ENCODE results near the gene CRK.

CRK gene

DNA sequence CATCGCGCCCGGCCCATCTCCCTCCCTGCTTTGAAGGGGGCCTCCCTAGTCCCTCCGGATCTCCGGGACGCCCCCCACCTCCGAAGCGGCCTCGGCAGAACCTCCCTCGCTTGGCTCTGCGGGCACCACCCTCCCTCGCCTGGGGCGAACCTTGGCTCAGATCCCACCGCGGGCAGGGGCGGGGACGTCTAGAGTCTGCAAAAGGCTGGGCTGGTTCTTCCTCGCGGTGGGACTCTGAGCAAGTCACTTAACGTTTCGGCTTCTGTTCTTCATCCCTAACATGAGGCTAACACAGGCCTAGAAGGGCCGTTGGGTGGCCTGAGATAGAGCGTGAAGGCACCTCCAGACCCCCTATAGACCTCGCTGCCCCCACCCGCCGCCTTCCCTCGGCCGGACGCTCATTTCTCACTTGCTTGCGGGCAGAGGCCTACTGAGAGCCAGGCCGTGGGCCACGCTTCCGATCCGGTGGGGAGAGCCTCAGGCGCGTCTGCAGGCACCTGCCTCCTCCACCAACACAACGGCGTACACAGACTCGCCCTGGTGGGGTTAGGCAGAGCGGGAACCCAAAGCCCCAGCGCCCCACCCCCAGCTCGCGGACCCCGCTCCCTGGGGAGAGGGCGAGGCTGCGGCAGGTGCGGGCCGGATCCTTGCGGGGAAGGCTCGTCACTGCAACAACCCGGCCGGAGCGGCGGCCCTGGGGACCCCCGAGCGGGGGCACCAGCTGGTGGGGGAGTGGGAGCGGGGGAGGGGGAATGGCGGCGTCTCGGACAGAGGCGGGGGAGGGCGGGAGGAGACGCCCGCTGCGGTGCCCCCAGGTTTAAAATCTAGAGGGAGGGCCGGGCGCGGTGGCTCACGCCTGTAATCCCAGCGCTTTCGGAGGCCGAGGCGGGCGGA lies 31.0 kb upstream of the CRK start:
- peak; percentile 85 for DNase-seq (ENCODE audit: low spot score)

DNA sequence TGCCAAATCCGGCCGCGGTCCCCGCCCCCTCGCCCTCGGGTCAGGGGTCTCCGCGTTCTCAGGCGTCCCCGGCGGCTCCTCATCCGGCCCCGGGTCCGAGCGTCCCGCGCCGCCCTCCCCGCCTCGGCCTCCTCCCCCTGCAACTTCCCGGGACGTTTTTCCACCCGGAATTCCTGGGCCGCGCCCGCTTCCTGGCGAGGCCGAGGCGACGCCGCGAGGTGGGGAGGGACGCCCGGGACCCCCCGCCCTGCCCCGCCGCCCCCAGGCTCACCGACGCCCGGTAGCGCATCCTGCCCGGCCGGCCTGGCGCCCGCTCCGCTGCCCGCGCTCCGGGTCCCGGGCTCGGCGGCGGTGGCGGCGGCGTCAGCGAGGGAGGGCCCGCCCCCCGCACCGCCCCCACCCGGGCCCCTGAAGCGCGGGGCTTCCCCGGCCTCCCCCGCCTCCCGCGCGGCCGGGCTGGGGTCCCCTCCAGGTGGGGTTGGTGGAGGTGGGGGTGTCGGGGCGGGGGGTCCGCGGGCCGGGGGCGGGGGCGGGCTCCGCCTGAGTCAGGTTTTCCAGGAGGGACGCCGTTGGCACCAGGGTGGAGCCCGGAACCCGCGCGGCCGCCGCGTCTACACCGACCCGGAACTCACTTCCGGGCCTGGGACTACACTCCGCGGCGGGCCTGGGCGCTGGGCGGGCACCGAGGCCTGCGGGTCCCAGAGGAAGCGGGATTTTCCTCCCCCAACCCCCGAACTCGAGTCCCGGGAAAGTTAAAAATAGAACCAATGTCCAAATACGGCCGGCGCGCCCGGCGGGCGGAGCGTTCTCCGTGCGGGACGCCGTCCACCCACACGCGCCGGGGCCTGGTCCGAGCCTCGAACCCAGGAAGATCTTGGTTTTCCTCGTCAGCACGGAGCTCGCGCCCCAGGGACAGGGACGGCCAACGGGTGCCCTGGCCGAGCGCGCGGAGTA lies 29.7 kb upstream of the CRK start:
- DNase-seq (ENCODE audit: low spot score) = peak; percentile 81

- no peak for DNase-seq (ENCODE audit: low spot score)
These were observed 28.8 kb upstream of the CRK start for GRCh38 chr17:1484676-1485422.

DNA sequence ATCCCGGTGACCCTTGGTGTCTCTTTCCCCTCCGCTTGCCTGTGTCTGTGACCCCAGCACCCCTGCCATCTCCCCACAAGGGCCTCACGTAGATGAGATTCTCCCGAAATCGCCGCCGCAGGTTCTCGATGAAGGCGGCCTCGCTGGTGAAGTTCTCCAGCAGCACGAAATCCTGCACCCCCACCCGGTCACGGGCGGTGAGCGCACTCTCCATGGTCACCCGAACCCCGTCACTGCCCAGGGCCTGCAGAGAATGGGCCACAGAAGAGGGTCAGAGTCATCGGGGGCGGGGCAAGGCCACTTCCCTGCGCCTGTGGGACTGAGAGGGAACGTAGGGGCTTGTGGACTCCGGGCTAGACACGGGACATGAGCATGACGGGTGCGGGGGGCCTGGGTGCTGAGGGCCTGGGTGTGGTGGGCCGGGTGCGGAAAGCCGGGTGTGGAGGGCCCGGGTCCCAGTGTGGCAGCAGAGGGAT lies 28.1 kb upstream of the CRK start:
- DNase-seq (ENCODE audit: low spot score) = no peak

DNA sequence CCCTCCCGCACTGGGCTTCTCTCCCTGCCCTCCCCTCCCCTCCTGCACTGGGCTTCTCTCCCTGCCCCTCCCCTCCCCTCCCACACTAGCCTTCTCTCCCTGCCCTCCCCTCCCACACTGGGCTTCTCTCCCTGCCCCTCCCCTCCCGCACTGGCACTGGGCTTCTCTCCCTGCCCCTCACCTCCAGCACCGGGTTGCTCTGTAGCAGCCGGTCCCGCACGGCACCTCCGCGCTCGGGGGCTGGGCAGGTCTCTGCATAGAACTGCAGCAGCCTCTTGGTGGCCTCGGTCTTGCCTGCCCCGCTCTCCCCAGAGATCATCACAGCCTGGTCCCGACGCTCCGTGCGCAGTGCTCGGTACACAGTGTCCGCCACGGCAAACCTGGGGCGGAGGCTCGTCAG lies 26.6 kb upstream of the CRK start:
- DNase-seq (ENCODE audit: low spot score) = no peak

DNA sequence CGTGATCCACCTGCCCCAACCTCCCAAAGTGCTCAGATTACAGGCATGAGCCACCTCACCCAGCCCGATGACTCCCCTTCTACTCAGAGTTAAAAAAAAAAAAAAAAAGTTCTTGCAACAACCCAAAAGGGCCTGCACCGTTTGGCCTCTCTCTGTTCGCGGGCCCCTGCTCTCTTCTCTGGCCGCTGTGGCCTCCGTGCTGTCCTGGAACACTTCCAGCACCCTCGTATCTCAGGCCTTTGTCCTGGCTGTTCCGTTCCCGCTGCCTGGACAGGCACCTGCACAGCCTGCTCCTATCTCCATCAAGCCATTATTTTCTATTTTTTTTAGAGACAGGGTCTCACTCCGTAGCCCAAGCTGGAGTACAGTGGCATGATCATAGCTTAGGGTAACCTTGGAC lies 25.7 kb upstream of the CRK start:
- no peak for DNase-seq (ENCODE audit: low spot score)

DNA sequence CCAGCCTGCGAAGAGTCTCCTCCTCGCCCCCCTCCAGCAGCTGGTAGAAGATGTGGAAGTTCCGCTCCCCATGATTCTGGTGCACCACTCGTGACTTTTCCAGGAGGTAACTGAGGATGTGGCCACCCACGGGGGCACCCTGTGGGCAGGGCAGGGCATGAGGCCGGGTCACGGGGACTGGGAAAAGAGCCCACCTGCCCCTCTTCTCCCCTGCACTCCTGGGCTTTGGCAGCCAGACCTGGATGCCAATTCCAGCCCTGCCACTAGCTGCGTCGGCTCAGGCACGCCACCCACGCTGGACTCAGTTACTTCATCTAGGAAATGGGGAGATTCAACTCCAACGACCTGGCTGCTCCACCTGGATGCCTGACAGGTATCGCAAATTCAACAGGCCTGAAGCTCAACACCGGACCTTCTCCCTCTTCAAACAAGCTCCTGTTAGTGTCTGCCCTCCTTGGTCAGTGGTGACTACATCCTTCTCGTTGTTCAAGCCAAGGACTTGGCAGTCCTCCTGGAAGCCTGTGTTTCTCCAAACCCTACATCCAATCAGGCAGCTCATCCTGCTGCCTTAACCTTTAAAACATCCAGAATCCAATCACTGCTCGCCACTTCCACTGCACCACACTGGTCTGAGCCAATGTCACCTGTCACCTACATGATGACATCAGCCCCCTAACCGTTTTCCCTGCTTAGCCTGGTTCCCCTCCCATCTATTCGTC lies 24.9 kb upstream of the CRK start:
- DNase-seq (ENCODE audit: low spot score) = no peak

- DNase-seq (ENCODE audit: low spot score) = no peak
These were observed 22.4 kb upstream of the CRK start for GRCh38 chr17:1478418-1478817.

DNA sequence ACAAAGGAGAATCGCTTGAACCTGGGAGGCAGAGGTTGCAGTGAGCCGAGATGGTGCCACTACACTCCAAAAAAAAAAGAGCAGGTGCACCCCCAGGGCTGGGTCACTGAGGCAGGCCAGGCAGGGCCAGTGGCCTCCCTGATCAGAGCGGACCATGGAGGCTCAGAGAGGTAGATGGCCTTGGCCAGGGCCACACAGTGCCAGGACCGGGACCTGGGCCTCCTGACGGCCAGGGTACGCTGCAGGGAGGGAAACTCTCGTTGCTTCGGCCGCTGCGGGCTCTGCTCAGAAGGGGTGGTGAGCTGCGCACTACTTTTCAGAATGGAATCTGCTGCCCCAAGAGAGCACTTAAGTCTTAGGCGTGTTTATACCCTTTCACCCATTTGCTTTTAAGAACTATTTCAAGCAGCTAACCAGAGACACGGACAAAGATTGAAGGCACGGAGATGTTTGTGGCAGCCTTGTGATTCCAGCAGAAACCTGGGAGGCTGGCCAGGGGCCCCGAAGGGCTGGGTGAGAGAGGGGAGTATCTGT lies 19.4 kb upstream of the CRK start:
- no peak for DNase-seq (ENCODE audit: low spot score)

- no peak for DNase-seq (ENCODE audit: low spot score)
These were observed 18.6 kb upstream of the CRK start for GRCh38 chr17:1474402-1475189.

DNA sequence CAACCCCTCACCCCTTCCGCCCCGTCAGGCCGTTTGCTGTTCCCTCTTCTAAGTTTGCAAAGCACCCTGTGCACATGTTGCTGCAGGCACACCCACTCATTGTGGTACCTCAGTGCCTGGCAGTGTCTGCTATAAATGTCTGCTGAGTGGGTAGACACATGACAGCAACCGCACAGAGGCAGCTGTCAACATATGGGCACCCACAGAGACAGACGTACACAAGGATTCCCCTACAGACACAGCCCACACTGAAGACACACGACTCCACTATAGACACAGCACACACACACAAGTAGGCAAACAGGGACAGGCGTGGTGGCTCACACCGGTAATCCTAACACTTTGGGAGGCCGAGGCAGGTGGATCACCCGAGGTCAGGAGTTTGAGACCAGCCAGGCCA lies 17.8 kb upstream of the CRK start:
- DNase-seq (ENCODE audit: low spot score) = no peak

GRCh38 chr17:1473170-1473569 lies 17.1 kb upstream of the CRK start:
- DNase-seq (ENCODE audit: low spot score) = no peak

- DNase-seq (ENCODE audit: low spot score) = no peak
These were observed 16.1 kb upstream of the CRK start for GRCh38 chr17:1471911-1472821.

GRCh38 chr17:1471490-1471889 lies 15.5 kb upstream of the CRK start:
- DNase-seq (ENCODE audit: low spot score) = no peak

DNA sequence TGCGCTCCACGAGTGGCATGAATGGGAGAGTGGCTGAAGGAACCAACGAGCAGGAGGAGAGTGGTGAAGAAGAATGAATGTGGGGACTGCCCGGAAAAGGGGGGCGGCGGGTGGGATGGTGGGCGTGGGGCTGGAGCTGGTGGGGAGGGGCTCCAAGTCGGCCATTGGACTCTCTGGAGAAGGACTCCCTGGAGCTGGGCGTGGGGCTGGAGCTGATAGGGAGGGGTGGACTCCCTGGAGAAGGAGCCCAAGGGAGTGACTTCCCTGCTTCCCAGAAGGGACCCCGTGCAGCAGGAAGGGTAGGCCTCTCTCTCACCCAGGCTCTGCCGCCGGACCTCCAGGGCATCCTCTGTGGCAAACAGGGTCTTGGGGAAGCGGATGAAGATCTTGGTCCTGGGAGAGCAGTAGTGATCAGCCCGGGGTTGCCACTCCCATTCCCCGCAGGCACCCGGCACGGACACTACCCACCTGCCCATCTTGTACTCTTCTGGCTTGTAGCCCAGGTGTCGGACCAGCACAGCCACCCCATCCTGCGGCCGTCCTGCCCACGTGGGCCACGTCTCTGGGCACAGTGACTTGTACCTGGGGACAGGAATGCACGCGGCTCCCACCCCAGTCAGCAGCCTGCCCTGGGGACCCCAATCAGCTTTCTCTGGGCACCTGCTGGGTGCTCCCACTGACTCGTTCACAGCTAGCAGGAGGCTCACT lies 14.9 kb upstream of the CRK start:
- DNase-seq (ENCODE audit: low spot score) = no peak

GRCh38 chr17:1470071-1470754 lies 14.2 kb upstream of the CRK start:
- DNase-seq (ENCODE audit: low spot score) = no peak

GRCh38 chr17:1469231-1469852 lies 13.3 kb upstream of the CRK start:
- DNase-seq (ENCODE audit: low spot score) = no peak

Data from left forelimb (tissue), 1 donor.